ENCODE measurements around the gene OR2AG1.

GRCh38 chr11:6771926-6772893 is 10.6 kb upstream of the OR2AG1 start, which contains the start of gene OR2AG2:
- TF ChIP-seq CTCF (IDR thresholded peaks at IDR 0.05) = no peak
- no peak for TF ChIP-seq POLR2A (IDR thresholded peaks at IDR 0.05)
